Liver (tissue), 9 donors: ENCODE measurements around the gene TSPYL4. TPM values are rescaled to one million over a fixed set of nuclear protein-coding genes. Genes with fewer than 3 reads are reported as not detected.

Source experiments
- DNase-seq: peaks from one replicate; pipeline ENCODE4 v3.0.0-alpha.2; 2017; ENCODE audit warnings: low spot score
- H3K27ac ChIP-seq, 2 donors: one replicate each; pipeline ENCODE4 v1.7.0; 2013; ENCODE audit warnings: inconsistent platforms in 2 of 2, low read length in 2 of 2, control low read depth in 1 of 2, low read depth in 1 of 2, mild to moderate bottlenecking in 1 of 2
- H3K27me3 ChIP-seq, 4 donors: one replicate each; pipeline versions ENCODE4 v1.6.1 to v1.7.0; 2013; ENCODE audit warnings: low read length in 3 of 4, inconsistent platforms in 1 of 4, mild to moderate bottlenecking in 1 of 4, moderate library complexity in 1 of 4; ENCODE audit not compliant: control insufficient read depth in 4 of 4, insufficient read depth in 4 of 4
- H3K36me3 ChIP-seq, 4 donors: one replicate each; pipeline versions ENCODE4 v1.6.1 to v1.7.0; 2013; ENCODE audit warnings: low read length in 3 of 4, mild to moderate bottlenecking in 3 of 4, low read depth in 1 of 4, moderate library complexity in 1 of 4; ENCODE audit not compliant: control insufficient read depth in 4 of 4, insufficient read depth in 3 of 4
- H3K4me1 ChIP-seq, 4 donors: one replicate each; pipeline versions ENCODE4 v1.6.1 to v1.7.0; 2013; ENCODE audit warnings: low read length in 3 of 4, mild to moderate bottlenecking in 3 of 4, moderate library complexity in 1 of 4; ENCODE audit not compliant: control insufficient read depth in 4 of 4, insufficient read depth in 4 of 4
- H3K4me3 ChIP-seq, 3 donors: one replicate each; pipeline versions ENCODE4 v1.6.1 to v1.7.0; 2013; ENCODE audit warnings: low read length in 3 of 3, control low read depth in 1 of 3, low read depth in 1 of 3, mild to moderate bottlenecking in 1 of 3
- H3K9ac ChIP-seq, 2 donors: one replicate each; pipeline ENCODE4 v1.7.0; 2013; ENCODE audit warnings: low read length in 2 of 2, mild to moderate bottlenecking in 2 of 2, moderate library complexity in 2 of 2, control low read depth in 1 of 2, low read depth in 1 of 2
- H3K9me3 ChIP-seq, 4 donors: one replicate each; pipeline versions ENCODE4 v1.6.1 to v1.7.0; 2013; ENCODE audit warnings: low read length in 3 of 4; ENCODE audit not compliant: control insufficient read depth in 4 of 4
- CTCF ChIP-seq: fragments of 150-350 bp; IDR thresholded peaks from 2 replicates; pipeline ENCODE4 v1.5.1; 2017; ENCODE audit warnings: improper control_type of control experiment, low read depth, low read length; ENCODE audit not compliant: missing input control
- EGR1 ChIP-seq, 2 donors: IDR thresholded peaks; 2 replicates each; pipeline ENCODE4 v1.6.1; 2016 to 2018; ENCODE audit warnings: antibody characterized with exemption in 2 of 2, low read depth in 2 of 2
- FOXA1 ChIP-seq: IDR thresholded peaks from 2 replicates; pipeline ENCODE4 v1.6.1; 2016; ENCODE audit warnings: antibody characterized with exemption
- GABPA ChIP-seq, 2 donors: IDR thresholded peaks in 1 of 2; conservative IDR thresholded peaks in 1 of 2; 2 replicates each; pipeline ENCODE4 v1.6.1; 2016; ENCODE audit warnings: antibody characterized with exemption in 2 of 2, mild to moderate bottlenecking in 1 of 2, moderate library complexity in 1 of 2
- HNF4A ChIP-seq, 2 donors: conservative IDR thresholded peaks; 2 replicates each; pipeline ENCODE4 v1.6.1; 2016; ENCODE audit warnings: antibody characterized with exemption in 2 of 2, mild to moderate bottlenecking in 2 of 2
- HNF4G ChIP-seq: IDR thresholded peaks from 2 replicates; pipeline ENCODE4 v1.6.1; 2016; ENCODE audit warnings: antibody characterized with exemption
- JUND ChIP-seq, 2 donors: IDR thresholded peaks; 2 replicates each; pipeline ENCODE4 v1.6.1; 2016; ENCODE audit warnings: antibody characterized with exemption in 2 of 2
- RAD21 ChIP-seq, 2 donors: IDR thresholded peaks; 2 replicates each; pipeline ENCODE4 v1.6.1; 2016; ENCODE audit warnings: antibody characterized with exemption in 2 of 2, mild to moderate bottlenecking in 2 of 2
- REST ChIP-seq: IDR thresholded peaks from 2 replicates; pipeline ENCODE4 v1.6.1; 2016; ENCODE audit warnings: antibody characterized with exemption, mild to moderate bottlenecking
- RXRA ChIP-seq, 2 donors: IDR thresholded peaks; 2 replicates each; pipeline ENCODE4 v1.6.1; 2017 to 2018; ENCODE audit warnings: antibody characterized with exemption in 2 of 2, mild to moderate bottlenecking in 1 of 2
- SP1 ChIP-seq: IDR thresholded peaks from 2 replicates; pipeline ENCODE4 v1.6.1; 2018; ENCODE audit warnings: antibody characterized with exemption, mild to moderate bottlenecking
- TAF1 ChIP-seq: conservative IDR thresholded peaks from 2 replicates; pipeline ENCODE4 v1.6.1; 2016; ENCODE audit warnings: antibody characterized with exemption, mild to moderate bottlenecking
- YY1 ChIP-seq: IDR thresholded peaks from 2 replicates; pipeline ENCODE4 v1.6.1; 2016; ENCODE audit warnings: antibody characterized with exemption, mild to moderate bottlenecking
- WGBS: extraction: QIAGEN DNeasy Blood & Tissue Kit; methylation state at CpG from one replicate; pipeline ENCODE4 v1.1.7; 2013; 5-methylcytosine and 5-hydroxymethylcytosine counted together
- polyA plus RNA-seq, 2 donors: library from polyadenylated mRNA; stranded (reverse) in 1 of 2; unstranded in 1 of 2; fragments of 200-250 nt in 1 of 2; fragments of >200 nt in 1 of 2; fragmentation: Nextera tagmentation in 1 of 2; extraction: Ambion mirVana in 1 of 2; gene quantifications; one replicate each; pipeline versions ENCODE4 v1.2.1 to v1.2.3, GENCODE V29; 2013 to 2015
- total RNA-seq, 2 donors: library from RNA; depleted of rRNA; stranded (reverse); fragments of >200 nt; gene quantifications; one replicate each; pipeline ENCODE4 v1.2.3, GENCODE V29; 2014
- TF ChIP-seq, protein P1 (sequence below): IDR thresholded peaks from 2 replicates; pipeline ENCODE4 v1.6.1; 2016; ENCODE audit warnings: antibody characterized with exemption
- TF ChIP-seq, protein P2 (sequence below): IDR thresholded peaks from 2 replicates; pipeline ENCODE4 v1.6.1; 2016; ENCODE audit warnings: antibody characterized with exemption
- TF ChIP-seq, protein P3 (sequence below): IDR thresholded peaks from 2 replicates; pipeline ENCODE4 v1.6.1; 2016; ENCODE audit warnings: antibody characterized with exemption
- donor health status: healthy.
- donor health status: healthy.
- donor health status: healthy.
- donor health status: healthy.
- donor health status: healthy.

Gene TSPYL4
- total and polyA plus RNA-seq, 4 donors: 3.6 to 7.4 (median 3.8) TPM

DNA sequence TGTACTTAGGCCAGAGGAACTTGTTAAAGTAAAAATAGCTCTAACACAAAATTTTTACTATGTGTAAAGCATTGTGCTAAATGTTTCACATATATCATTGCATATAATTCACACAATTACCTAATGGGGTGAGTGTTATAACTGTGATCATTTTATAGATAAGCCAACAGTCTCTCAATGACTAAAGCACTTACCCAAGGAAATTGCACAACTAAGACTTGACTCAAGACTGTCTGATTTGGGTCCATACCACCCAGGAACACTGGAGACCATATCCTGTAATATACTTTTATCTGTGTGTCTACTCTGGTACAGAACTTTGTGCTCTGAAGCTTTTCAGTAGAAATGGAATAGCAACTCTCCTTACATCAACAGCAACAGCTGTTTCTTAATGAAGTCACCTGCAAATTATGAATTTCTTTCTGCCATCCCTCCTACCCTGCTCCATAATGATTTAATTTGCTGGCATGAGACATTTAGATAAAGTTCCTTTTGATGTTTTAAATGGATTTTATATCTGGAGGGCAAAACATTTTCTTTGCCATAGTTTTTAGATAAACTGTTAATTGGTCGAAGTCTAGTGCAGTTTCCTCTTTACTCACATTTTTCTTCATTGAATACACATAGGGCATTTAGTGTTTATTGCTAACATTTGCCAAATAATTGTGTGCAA, 47.5 kb downstream of the TSPYL4 start:
- H3K36me3 ChIP-seq: no peaks in the 10 kb centered on the region
- no peak overlapping the region for H3K4me3 ChIP-seq
- H3K9me3 ChIP-seq: no peaks in the 10 kb centered on the region
- no peak overlapping the region for H3K27ac ChIP-seq
- H3K9ac ChIP-seq: no peak overlapping the region
- H3K4me1 ChIP-seq: peaks cover 0 to 2% (median 0%) of the 10 kb centered on the region in 4 donors
- H3K27me3 ChIP-seq: no peaks in the 10 kb centered on the region
- TF ChIP-seq, protein P1, sequence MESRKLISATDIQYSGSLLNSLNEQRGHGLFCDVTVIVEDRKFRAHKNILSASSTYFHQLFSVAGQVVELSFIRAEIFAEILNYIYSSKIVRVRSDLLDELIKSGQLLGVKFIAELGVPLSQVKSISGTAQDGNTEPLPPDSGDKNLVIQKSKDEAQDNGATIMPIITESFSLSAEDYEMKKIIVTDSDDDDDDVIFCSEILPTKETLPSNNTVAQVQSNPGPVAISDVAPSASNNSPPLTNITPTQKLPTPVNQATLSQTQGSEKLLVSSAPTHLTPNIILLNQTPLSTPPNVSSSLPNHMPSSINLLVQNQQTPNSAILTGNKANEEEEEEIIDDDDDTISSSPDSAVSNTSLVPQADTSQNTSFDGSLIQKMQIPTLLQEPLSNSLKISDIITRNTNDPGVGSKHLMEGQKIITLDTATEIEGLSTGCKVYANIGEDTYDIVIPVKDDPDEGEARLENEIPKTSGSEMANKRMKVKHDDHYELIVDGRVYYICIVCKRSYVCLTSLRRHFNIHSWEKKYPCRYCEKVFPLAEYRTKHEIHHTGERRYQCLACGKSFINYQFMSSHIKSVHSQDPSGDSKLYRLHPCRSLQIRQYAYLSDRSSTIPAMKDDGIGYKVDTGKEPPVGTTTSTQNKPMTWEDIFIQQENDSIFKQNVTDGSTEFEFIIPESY: no peak
- no peak for TF ChIP-seq SP1
- no peak for TF ChIP-seq REST
- no peak for TF ChIP-seq RAD21 (IDR thresholded peaks at IDR 0.05)
- no peak for TF ChIP-seq YY1
- TF ChIP-seq, protein P2, sequence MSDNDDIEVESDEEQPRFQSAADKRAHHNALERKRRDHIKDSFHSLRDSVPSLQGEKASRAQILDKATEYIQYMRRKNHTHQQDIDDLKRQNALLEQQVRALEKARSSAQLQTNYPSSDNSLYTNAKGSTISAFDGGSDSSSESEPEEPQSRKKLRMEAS: no peak
- TF ChIP-seq JUND (IDR thresholded peaks at IDR 0.05): no peak
- no peak for TF ChIP-seq RXRA (IDR thresholded peaks at IDR 0.05)
- no peak for TF ChIP-seq GABPA (IDR thresholded peaks at IDR 0.05 in 1 of 2, conservative IDR thresholded peaks at IDR 0.05 in 1 of 2)
- DNase-seq: no peak
- 96% methylated on average over 1 of the region's 1 CpG for WGBS

- H3K27ac ChIP-seq: no peak overlapping the region
- H3K4me3 ChIP-seq: no peak overlapping the region
- 87% methylated on average over 2 of the region's 2 CpGs for WGBS
- H3K27me3 ChIP-seq: no peaks in the 10 kb centered on the region
- H3K9ac ChIP-seq: no peak overlapping the region
- no peaks in the 10 kb centered on the region for H3K36me3 ChIP-seq
- H3K4me1 ChIP-seq: no peaks in the 10 kb centered on the region
- no peaks in the 10 kb centered on the region for H3K9me3 ChIP-seq
- no peak for DNase-seq
- TF ChIP-seq, protein P1: no peak
- TF ChIP-seq GABPA (IDR thresholded peaks at IDR 0.05 in 1 of 2, conservative IDR thresholded peaks at IDR 0.05 in 1 of 2): no peak
- no peak for TF ChIP-seq REST
- no peak for TF ChIP-seq CTCF
- TF ChIP-seq TAF1: no peak
- no peak for TF ChIP-seq YY1
- no peak for TF ChIP-seq HNF4G
- TF ChIP-seq RAD21 (IDR thresholded peaks at IDR 0.05): no peak
- TF ChIP-seq EGR1 (IDR thresholded peaks at IDR 0.05; ENCODE audit: low read depth in 2 of 2): no peak
- no peak for TF ChIP-seq JUND (IDR thresholded peaks at IDR 0.05)
- no peak for TF ChIP-seq FOXA1
- no peak for TF ChIP-seq RXRA (IDR thresholded peaks at IDR 0.05)
- TF ChIP-seq, protein P2: no peak
- TF ChIP-seq, protein P3, sequence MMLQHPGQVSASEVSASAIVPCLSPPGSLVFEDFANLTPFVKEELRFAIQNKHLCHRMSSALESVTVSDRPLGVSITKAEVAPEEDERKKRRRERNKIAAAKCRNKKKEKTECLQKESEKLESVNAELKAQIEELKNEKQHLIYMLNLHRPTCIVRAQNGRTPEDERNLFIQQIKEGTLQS: no peak
- TF ChIP-seq HNF4A (conservative IDR thresholded peaks at IDR 0.05): no peak
- TF ChIP-seq SP1: no peak
Measured at GRCh38 chr6:116205281-116205680, 48.6 kb downstream of the TSPYL4 start.
